K562 (cell line): ENCODE data around the gene CYLD. TPM values are rescaled to one million over a fixed set of nuclear protein-coding genes. Genes with fewer than 3 reads are reported as not detected.

Source experiments
- ATAC-seq: fragments of 200-7000 bp; cut with Tn5 transposase; 3 replicates; pipeline ENCODE4 v1.9.1; 2020; ENCODE audit warnings: moderate library complexity
- BruUV-seq: library from RNA; stranded (reverse); fragments of 400-500 nt; replicated peaks from 2 replicates; lab custom pipeline; 2021; lab: Mats Ljungman, UMichigan
- CTCF ChIA-PET: fragments of 300-600 bp; formaldehyde crosslinking; extraction: SDS; loops from one replicate; lab custom pipeline; 2021; ENCODE audit warnings: low intra/inter-chr PET ratio; lab: Yijun Ruan, JAX
- POLR2A ChIA-PET: fragments of 300-600, 350-650 bp; sonication (Branson Sonifier 250); formaldehyde crosslinking; extraction: SDS; loops from one replicate; lab custom pipeline; 2021; ENCODE audit warnings: antibody characterized with exemption, inconsistent platforms; lab: Yijun Ruan, JAX
- DNase-seq, 4 experiments: peaks; one replicate each; pipeline versions ENCODE4 v3.0.0 to v3.0.0-alpha.2; 2011 to 2018; ENCODE audit warnings: low spot score in 3 of 4, mixed read lengths in 3 of 4; ENCODE audit errors: extremely low read depth in 1 of 4
- FAIRE-seq: peaks from 2 replicates; lab custom pipeline; 2011; peaks lifted over from hg19 to GRCh38; lab: Jason Lieb, UNC
- H2AFZ ChIP-seq: 2 replicates; pipeline ENCODE4 v1.6.0; 2011; ENCODE audit warnings: low read depth, low read length, control low read depth, inconsistent platforms
- H3K27ac ChIP-seq: fragments of 200-600 bp; 3 replicates; pipeline ENCODE4 v1.8.0; 2011; ENCODE audit warnings: low read depth, mild to moderate bottlenecking, control low read depth, inconsistent platforms, low read length, moderate library complexity, mixed read lengths; ENCODE audit errors: extremely low read depth
- H3K27me3 ChIP-seq, 2 experiments: fragments of 300-600 bp in 1 of 2; 2 replicates in 1 of 2; 3 replicates in 1 of 2; pipeline versions ENCODE4 v1.6.0 to v1.8.0; 2011; ENCODE audit warnings: inconsistent platforms in 2 of 2, low read length in 2 of 2, mild to moderate bottlenecking in 1 of 2, mixed read lengths in 1 of 2, moderate library complexity in 1 of 2; ENCODE audit not compliant: control insufficient read depth in 2 of 2, insufficient read depth in 2 of 2
- H3K36me3 ChIP-seq: fragments of 300-600 bp; 3 replicates; pipeline ENCODE4 v1.8.0; 2011; ENCODE audit warnings: mild to moderate bottlenecking, low read length, inconsistent platforms; ENCODE audit not compliant: control insufficient read depth, insufficient read depth
- H3K4me1 ChIP-seq, 2 experiments: fragments of 200-600 bp in 1 of 2; replicated peaks in 1 of 2; 2 replicates in 1 of 2; 3 replicates in 1 of 2; pipeline versions ENCODE4 v1.5.1 to v1.8.0; 2011; ENCODE audit warnings: inconsistent platforms in 2 of 2, low read length in 2 of 2, mild to moderate bottlenecking in 1 of 2, mixed read lengths in 1 of 2, moderate library complexity in 1 of 2; ENCODE audit not compliant: control insufficient read depth in 2 of 2, insufficient read depth in 2 of 2
- H3K4me2 ChIP-seq: 2 replicates; pipeline ENCODE4 v1.6.1; 2011; ENCODE audit warnings: low read length, control low read depth, inconsistent platforms, mixed read lengths; ENCODE audit not compliant: insufficient read depth
- H3K4me3 ChIP-seq: fragments of 200-600 bp; sonication (generic), shearing (Covaris generic); 2 replicates; pipeline ENCODE4 v1.5.1; 2016; ENCODE audit warnings: control low read depth, inconsistent platforms
- H3K79me2 ChIP-seq: fragments of 200-600 bp; 3 replicates; pipeline ENCODE4 v1.8.0; 2011; ENCODE audit warnings: low read length, inconsistent platforms; ENCODE audit not compliant: control insufficient read depth, insufficient read depth
- H3K9ac ChIP-seq, 2 experiments: 2 replicates each; pipeline versions ENCODE4 v1.6.0 to v1.6.1; 2011; ENCODE audit warnings: low read depth in 2 of 2, low read length in 2 of 2, control low read depth in 1 of 2, inconsistent platforms in 1 of 2, mild to moderate bottlenecking in 1 of 2, mixed read lengths in 1 of 2; ENCODE audit not compliant: insufficient read depth in 1 of 2
- H3K9me1 ChIP-seq: one replicate; pipeline ENCODE4 v1.6.0; 2011; ENCODE audit warnings: inconsistent platforms, mild to moderate bottlenecking, low read length, moderate library complexity; ENCODE audit not compliant: control insufficient read depth, insufficient read depth
- H3K9me3 ChIP-seq: replicated peaks from 2 replicates; pipeline ENCODE4 v1.5.1; 2011; ENCODE audit warnings: low read depth, low read length, inconsistent platforms; ENCODE audit not compliant: control insufficient read depth, insufficient read depth
- H4K20me1 ChIP-seq: replicated peaks from 2 replicates; pipeline ENCODE4 v1.6.1; 2011; ENCODE audit warnings: low read length, inconsistent platforms, mixed read lengths; ENCODE audit not compliant: control insufficient read depth, insufficient read depth
- CBX2 ChIP-seq: fragments of 200-600 bp; sonication (generic); IDR thresholded peaks from one replicate; pipeline ENCODE4 v1.6.1; 2012; ENCODE audit warnings: mild to moderate bottlenecking, low read length, inconsistent platforms; ENCODE audit not compliant: insufficient read depth, poor library complexity, severe bottlenecking
- MAZ ChIP-seq, 2 experiments: fragments of 450-650 bp in 1 of 2; sonication (generic) in 1 of 2; formaldehyde crosslinking; IDR thresholded peaks in 1 of 2; conservative IDR thresholded peaks in 1 of 2; 2 replicates each; pipeline versions ENCODE4 v1.4.0 to v1.5.0; 2020; ENCODE audit warnings: mild to moderate bottlenecking in 1 of 2, missing genetic modification reagents in 1 of 2
- MEIS2 ChIP-seq: fragments of 450-650 bp; IDR thresholded peaks from 2 replicates; pipeline ENCODE4 v1.6.1; 2014; ENCODE audit warnings: mild to moderate bottlenecking; ENCODE audit not compliant: partially characterized antibody
- NCOA1 ChIP-seq: fragments of 450-650 bp; IDR thresholded peaks from 2 replicates; pipeline ENCODE4 v1.6.1; 2016; ENCODE audit warnings: low read depth
- NCOA4 ChIP-seq: fragments of 450-650 bp; IDR thresholded peaks from 2 replicates; pipeline ENCODE4 v1.6.1; 2018; ENCODE audit warnings: mild to moderate bottlenecking; ENCODE audit not compliant: partially characterized antibody
- RREB1 ChIP-seq: fragments of 250-450 bp; sonication (Bioruptor Pico); IDR thresholded peaks from 2 replicates; pipeline ENCODE4 v1.4.0; 2020
- THRB ChIP-seq: fragments of 450-650 bp; formaldehyde crosslinking; conservative IDR thresholded peaks from 2 replicates; pipeline ENCODE4 v1.4.0; 2022; ENCODE audit warnings: mild to moderate bottlenecking, missing genetic modification characterization
- ZNF511 ChIP-seq: sonication (generic); formaldehyde crosslinking; IDR thresholded peaks from 2 replicates; pipeline ENCODE4 v1.8.0; 2022; ENCODE audit warnings: mild to moderate bottlenecking, missing genetic modification reagents
- ZNF609 ChIP-seq: sonication (generic); formaldehyde crosslinking; IDR thresholded peaks from 2 replicates; pipeline ENCODE4 v1.8.1; 2023; ENCODE audit warnings: missing genetic modification reagents, mild to moderate bottlenecking, borderline replicate concordance
- WGBS: fragments of 100-300 bp; shearing (Covaris generic); methylation state at CpG from one replicate; pipeline ENCODE4 v1.1.6; 2016; ENCODE audit warnings: low coverage, mixed read lengths; ENCODE audit not compliant: insufficient coverage; ENCODE audit errors: missing lambda C conversion rate; 5-methylcytosine and 5-hydroxymethylcytosine counted together
- in situ Hi-C: fragments of 300-500 bp; cut with MboI; formaldehyde crosslinking; loops from 4 replicates; pipeline ENCODE4 v1.15.0; 2018; ENCODE audit warnings: inconsistent platforms, mixed read lengths
- intact Hi-C: fragments of 100-400 bp; cut with micrococcal nuclease; formaldehyde crosslinking; loops from 2 replicates; pipeline ENCODE4 v1.14.2; 2022
- polyA plus RNA-seq, 8 experiments: library from polyadenylated mRNA; depleted of rRNA in 4 of 8; stranded (reverse) in 5 of 8; unstranded in 3 of 8; fragments of >200 nt; fragmentation: Nextera tagmentation in 2 of 8; fragmentation: Illumina TruSeq in 1 of 8; extraction: Ambion mirVana in 2 of 8; extraction: Trizol in 1 of 8; gene quantifications; 2 replicates each; pipeline versions ENCODE4 v1.2.1 to v1.2.3, GENCODE V29; 2011 to 2014; ENCODE audit warnings: inconsistent platforms in 1 of 8, missing spikeins in 1 of 8
- total RNA-seq, 7 experiments: library from RNA; depleted of rRNA in 6 of 7; stranded (reverse); fragments of >200 nt in 6 of 7; fragmentation: Illumina TruSeq in 2 of 7; extraction: Trizol in 2 of 7; gene quantifications; 2 replicates each; pipeline versions ENCODE4 v1.2.1 to v1.2.3, GENCODE V29; 2011 to 2021; ENCODE audit warnings: low replicate concordance in 1 of 7

The CYLD gene
- total and polyA plus RNA-seq, 9 of the 15 experiments (the other 6 are each of a cell fraction or from before 2014, with no cell fraction given), result 3.4 to 7.4 (median 5.3) TPM

DNA sequence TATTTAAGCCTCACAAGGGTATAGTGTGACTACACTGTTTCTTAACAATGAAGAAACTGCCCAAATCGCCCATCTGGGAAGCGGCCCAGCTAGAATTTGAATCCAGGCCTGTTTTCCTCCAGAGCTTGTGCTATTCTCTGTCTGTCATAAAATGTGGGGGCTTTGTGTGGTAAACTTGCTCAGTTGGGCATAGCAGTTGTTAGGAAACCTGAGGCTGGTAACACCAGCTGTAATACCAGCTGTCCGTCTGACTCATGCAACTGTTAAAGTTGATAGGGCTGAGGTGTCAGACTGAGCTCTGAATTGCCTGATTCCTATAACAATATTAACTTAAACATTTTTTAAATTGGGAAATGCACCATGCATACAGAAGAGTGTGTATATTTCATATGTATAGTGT is 39.2 kb upstream of the CYLD start:
- in situ Hi-C loops (no loop called here), intact Hi-C loops (no loop called here)
- DNase-seq, result no peak
- no peak for FAIRE-seq
- no peaks in the 10 kb centered on the region for H4K20me1 ChIP-seq
- H3K9me3 ChIP-seq, result no peaks in the 10 kb centered on the region
- no peak overlapping the region for H3K4me3 ChIP-seq
- H3K79me2 ChIP-seq, result no peaks in the 10 kb centered on the region
- no peak overlapping the region for H3K27ac ChIP-seq
- H3K4me2 ChIP-seq, result no peak overlapping the region
- H2AFZ ChIP-seq, result no peak overlapping the region
- H3K9me1 ChIP-seq, result no peaks in the 10 kb centered on the region
- ATAC-seq, result no peak
- ChIA-PET POLR2A (no interaction called here), CTCF (no interaction called here)
- BruUV-seq, result no TSS peak
- peaks cover 0 to 16% of the 10 kb centered on the region in 2 experiments; a peak in 3 of 5 replicates for H3K27me3 ChIP-seq
- peaks cover 0 to 6% of the 10 kb centered on the region in 2 experiments; a peak in 4 of 5 replicates for H3K4me1 ChIP-seq
- H3K9ac ChIP-seq, result no peak overlapping the region
- no peaks in the 10 kb centered on the region for H3K36me3 ChIP-seq
- WGBS, result 0% methylated on average over 3 of the region's 3 CpGs
- TF ChIP-seq NCOA1 (no peak), ZNF511 (CRISPR knock-in tag) (no peak), CBX2 (no peak), MAZ (CRISPR knock-in tag; conservative IDR thresholded peaks at IDR 0.05 in 1 of 2, IDR thresholded peaks at IDR 0.05 in 1 of 2) (no peak), MEIS2 (no peak), NCOA4 (no peak), THRB (CRISPR knock-in tag) (no peak), ZNF609 (CRISPR knock-in tag) (no peak), RREB1 (no peak)
